ENCODE data around the gene MRPS25.
A peak's percentile ranks its signal among the peaks of the same experiment; 100 is the strongest.

MRPS25 gene

DNA sequence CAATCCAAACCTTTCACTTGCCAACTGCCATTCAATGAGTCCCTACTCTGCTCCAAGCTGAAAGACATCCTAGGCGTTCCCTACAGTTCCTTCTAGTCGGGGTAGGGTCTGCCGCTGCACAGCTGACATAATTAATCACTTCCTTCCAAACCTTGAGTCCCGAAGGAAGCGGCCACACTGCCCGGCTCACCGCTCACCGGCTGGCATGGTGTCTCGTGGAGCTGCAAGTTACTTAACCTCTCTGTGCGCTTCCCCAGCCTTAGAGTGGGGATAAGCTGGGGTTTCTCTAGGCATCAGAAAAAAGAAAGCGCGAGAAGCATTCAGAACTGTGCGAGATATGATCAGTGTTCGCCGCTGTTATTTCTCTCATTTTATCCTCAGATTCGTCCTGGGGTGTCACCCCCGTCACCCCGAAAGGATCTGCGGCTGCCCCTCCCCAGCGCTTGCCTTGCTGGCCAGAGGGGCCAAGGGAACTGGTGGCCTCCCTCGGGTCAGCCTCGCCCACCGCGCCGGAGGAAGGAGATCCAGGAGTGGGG lies 748 bp downstream of the MRPS25 start:
- Histone ChIP-seq H3K9me3 (ENCODE audit: low read length) (no peaks in the 10 kb centered on the region), H3K27ac (ENCODE audit: low read depth, low read length, poor library complexity, severe bottlenecking) (peak overlapping the region; percentile 40), H4K20me1 (ENCODE audit: insufficient read depth, low read length) (no peaks in the 10 kb centered on the region), H3K9ac (ENCODE audit: low read length) (peak overlapping the region; percentile 96), H3K36me3 (ENCODE audit: insufficient read depth, low read length) (peaks cover 27% of the 10 kb centered on the region), H3K4me3 (ENCODE audit: low read depth, low read length, poor library complexity, severe bottlenecking) (peak overlapping the region; percentile 93), H3K4me2 (ENCODE audit: low read length) (peak overlapping the region; percentile 73), H3K4me1 (ENCODE audit: insufficient read depth, low read length, severe bottlenecking) (peaks cover 18% of the 10 kb centered on the region), H3K9me2 (ENCODE audit: low read depth, low read length) (no peaks in the 10 kb centered on the region), H3F3A (ENCODE audit: insufficient read depth, low read length) (no peaks in the 10 kb centered on the region), H2AFZ (ENCODE audit: low read length) (no peak overlapping the region), H3K79me2 (ENCODE audit: insufficient read depth, low read length) (peaks cover 37% of the 10 kb centered on the region), H3K27me3 (ENCODE audit: insufficient read depth, low read length) (no peaks in the 10 kb centered on the region)
- TF ChIP-seq EZH2 (IDR thresholded peaks at IDR 0.05; ENCODE audit: borderline replicate concordance, low read length) = no peak
- TF ChIP-seq, protein P1, sequence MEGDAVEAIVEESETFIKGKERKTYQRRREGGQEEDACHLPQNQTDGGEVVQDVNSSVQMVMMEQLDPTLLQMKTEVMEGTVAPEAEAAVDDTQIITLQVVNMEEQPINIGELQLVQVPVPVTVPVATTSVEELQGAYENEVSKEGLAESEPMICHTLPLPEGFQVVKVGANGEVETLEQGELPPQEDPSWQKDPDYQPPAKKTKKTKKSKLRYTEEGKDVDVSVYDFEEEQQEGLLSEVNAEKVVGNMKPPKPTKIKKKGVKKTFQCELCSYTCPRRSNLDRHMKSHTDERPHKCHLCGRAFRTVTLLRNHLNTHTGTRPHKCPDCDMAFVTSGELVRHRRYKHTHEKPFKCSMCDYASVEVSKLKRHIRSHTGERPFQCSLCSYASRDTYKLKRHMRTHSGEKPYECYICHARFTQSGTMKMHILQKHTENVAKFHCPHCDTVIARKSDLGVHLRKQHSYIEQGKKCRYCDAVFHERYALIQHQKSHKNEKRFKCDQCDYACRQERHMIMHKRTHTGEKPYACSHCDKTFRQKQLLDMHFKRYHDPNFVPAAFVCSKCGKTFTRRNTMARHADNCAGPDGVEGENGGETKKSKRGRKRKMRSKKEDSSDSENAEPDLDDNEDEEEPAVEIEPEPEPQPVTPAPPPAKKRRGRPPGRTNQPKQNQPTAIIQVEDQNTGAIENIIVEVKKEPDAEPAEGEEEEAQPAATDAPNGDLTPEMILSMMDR (IDR thresholded peaks at IDR 0.05; ENCODE audit: low read length) = no peak

DNA sequence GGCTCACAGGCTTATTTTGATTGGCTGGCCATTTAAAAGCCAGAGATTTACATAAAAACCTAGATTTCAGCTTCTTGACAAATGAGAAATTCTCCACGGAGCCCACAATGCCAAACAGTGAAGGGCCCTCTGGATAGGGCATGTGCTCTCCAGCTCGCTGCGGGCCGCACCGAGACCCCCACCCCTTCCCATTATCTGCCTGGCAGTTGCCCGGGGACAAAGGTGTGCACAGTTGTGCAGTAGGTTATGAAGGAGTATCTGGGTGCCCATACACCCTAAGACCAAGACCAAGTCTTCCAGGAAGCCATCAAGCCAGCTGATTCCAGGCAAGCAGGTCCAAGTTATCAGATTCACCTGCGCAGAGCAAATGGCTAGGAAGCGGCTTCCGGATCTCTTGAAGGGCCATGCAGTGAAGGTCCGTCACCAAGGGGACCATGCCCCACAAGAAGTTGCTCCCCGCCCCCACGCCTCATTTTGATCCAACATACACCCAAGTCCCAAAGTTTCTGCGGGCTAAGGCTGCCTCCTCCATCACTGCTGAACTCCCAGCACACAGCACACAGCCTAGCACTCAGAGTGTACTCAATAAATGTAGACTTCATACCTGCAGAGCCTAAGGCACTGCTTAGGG lies 1.3 kb downstream of the MRPS25 start:
- Histone ChIP-seq H3K4me3 (ENCODE audit: low read depth, low read length, poor library complexity, severe bottlenecking) (peak overlapping the region; percentile 93), H3K79me2 (ENCODE audit: insufficient read depth, low read length) (peaks cover 43% of the 10 kb centered on the region), H3K27ac (ENCODE audit: low read depth, low read length, poor library complexity, severe bottlenecking) (no peak overlapping the region), H3K9me3 (ENCODE audit: low read length) (no peaks in the 10 kb centered on the region), H2AFZ (ENCODE audit: low read length) (no peak overlapping the region), H3K36me3 (ENCODE audit: insufficient read depth, low read length) (peaks cover 33% of the 10 kb centered on the region), H3K9ac (ENCODE audit: low read length) (peak overlapping the region; percentile 96), H3K4me2 (ENCODE audit: low read length) (peak overlapping the region; percentile 73), H3K27me3 (ENCODE audit: insufficient read depth, low read length) (no peaks in the 10 kb centered on the region), H3F3A (ENCODE audit: insufficient read depth, low read length) (no peaks in the 10 kb centered on the region), H3K9me2 (ENCODE audit: low read depth, low read length) (no peaks in the 10 kb centered on the region), H3K4me1 (ENCODE audit: insufficient read depth, low read length, severe bottlenecking) (peaks cover 18% of the 10 kb centered on the region), H4K20me1 (ENCODE audit: insufficient read depth, low read length) (no peaks in the 10 kb centered on the region)
- no peak for TF ChIP-seq EZH2 (IDR thresholded peaks at IDR 0.05; ENCODE audit: borderline replicate concordance, low read length)
- TF ChIP-seq, protein P1 (IDR thresholded peaks at IDR 0.05; ENCODE audit: low read length) = no peak

DNA sequence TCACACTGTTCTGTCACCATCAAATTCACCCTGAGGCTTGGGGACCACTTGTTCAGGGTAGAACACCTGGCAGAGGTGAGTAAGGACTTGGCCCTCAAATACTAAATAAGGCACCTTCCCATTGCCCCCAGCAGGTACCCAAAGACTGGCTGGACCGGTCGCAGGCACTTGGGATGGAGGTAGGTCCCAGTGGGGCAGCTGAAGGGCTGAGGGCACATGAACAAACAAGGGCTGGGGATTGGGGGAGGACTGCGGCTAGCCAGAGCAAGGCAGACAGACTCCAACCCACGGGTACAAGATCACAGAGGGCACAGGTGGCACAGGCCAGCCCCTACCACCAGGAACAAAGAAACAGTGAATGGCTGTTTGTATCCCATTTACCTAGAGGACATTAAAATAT lies 1.9 kb downstream of the MRPS25 start:
- Histone ChIP-seq H3K36me3 (ENCODE audit: insufficient read depth, low read length) (peaks cover 39% of the 10 kb centered on the region), H3K27me3 (ENCODE audit: insufficient read depth, low read length) (no peaks in the 10 kb centered on the region), H3K4me2 (ENCODE audit: low read length) (peak overlapping the region; percentile 73), H3K79me2 (ENCODE audit: insufficient read depth, low read length) (peaks cover 43% of the 10 kb centered on the region), H3K9ac (ENCODE audit: low read length) (peak overlapping the region; percentile 96; the same call in 1 of the 2 replicates), H3K4me3 (ENCODE audit: low read depth, low read length, poor library complexity, severe bottlenecking) (peak overlapping the region; percentile 93), H3F3A (ENCODE audit: insufficient read depth, low read length) (no peaks in the 10 kb centered on the region), H3K27ac (ENCODE audit: low read depth, low read length, poor library complexity, severe bottlenecking) (no peak overlapping the region), H3K9me2 (ENCODE audit: low read depth, low read length) (no peaks in the 10 kb centered on the region), H4K20me1 (ENCODE audit: insufficient read depth, low read length) (no peaks in the 10 kb centered on the region), H3K4me1 (ENCODE audit: insufficient read depth, low read length, severe bottlenecking) (peaks cover 18% of the 10 kb centered on the region), H3K9me3 (ENCODE audit: low read length) (no peaks in the 10 kb centered on the region), H2AFZ (ENCODE audit: low read length) (no peak overlapping the region)
- TF ChIP-seq EZH2 (IDR thresholded peaks at IDR 0.05; ENCODE audit: borderline replicate concordance, low read length) = no peak
- TF ChIP-seq, protein P1 (IDR thresholded peaks at IDR 0.05; ENCODE audit: low read length) = no peak
